RCC 7860 (cell line): ENCODE results near the gene RGSL1.
A peak's percentile ranks its signal among the peaks of the same experiment; 100 is the strongest.
"Not testable (repeated sequence)": the region's sequence is repeated elsewhere in the genome, so short reads cannot be mapped to it uniquely, and the experiment has no call there.

Source experiments
- DNase-seq: peaks from one replicate; pipeline ENCODE4 v3.0.0-alpha.2; 2015; ENCODE audit warnings: low spot score
- FAIRE-seq: peaks from 2 replicates; lab custom pipeline; 2012; peaks lifted over from hg19 to GRCh38; lab: Jason Lieb, UNC

Gene RGSL1

DNA sequence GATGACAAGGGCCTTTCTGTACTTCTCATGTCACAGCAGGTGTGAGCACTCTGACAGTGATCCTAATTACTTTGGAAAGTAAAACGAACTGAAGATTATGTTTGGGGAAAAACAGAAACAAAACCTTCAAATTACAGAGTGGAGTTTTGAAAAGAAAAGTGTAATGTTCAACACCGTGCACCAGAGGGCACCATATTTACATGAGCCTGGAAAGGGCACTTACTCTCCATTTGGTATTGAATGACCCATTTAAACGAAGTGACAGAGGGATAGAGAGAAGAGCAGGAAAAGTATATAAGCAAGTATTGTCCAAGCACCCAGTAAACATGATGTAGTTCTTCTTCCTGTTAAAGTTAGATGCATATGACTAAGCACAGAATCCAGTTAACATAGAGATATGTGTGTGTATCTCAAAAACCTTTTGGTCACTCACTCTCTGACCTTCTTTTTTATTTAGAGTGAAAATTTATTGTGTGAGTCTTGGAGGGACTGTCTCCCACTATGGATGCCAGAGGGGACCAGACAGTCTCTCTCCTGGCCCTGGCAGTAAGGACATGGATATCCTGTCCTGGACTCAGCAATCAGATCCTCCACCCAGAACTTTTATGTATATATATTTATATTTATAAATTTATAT lies 3.8 kb upstream of the RGSL1 start:
- DNase-seq = peak; percentile 35
- peak; percentile 46 for FAIRE-seq

DNA sequence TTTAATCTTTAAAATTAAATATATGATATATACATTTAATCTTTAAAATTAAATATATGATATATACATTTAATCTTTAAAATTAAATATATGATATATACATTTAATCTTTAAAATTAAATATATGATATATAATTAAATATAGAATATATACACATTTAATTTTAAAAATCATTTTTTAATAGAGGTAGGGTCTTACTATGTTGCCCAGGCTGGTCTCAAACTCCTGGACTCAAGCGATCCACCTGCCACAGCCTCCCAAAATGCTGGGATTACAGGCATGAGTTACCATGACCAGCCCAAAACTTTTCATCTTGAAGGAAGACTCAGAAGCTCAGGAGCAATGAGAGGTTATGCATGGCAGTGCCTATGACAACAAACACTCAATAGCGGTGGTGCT lies 2.8 kb upstream of the RGSL1 start:
- not testable (repeated sequence) for DNase-seq, FAIRE-seq

DNA sequence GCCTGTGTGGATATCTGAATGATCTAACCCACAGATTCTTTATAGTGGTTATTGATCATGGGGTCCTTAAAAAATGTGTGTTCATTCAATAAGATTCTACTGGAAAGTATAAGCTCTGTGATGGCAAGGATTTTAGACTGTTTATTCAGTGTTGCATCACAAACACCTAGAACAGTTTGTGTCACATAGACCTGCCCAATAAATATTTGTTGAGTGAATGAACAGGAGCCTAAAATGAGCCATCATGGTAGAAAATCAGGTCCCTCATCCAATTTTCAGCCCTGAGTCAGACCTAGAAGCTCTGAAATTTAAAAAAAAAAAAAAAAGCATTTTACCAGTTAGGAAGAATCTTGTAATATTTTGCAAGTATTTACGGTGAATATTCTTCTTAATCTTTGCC lies 2.3 kb upstream of the RGSL1 start:
- DNase-seq (no peak), FAIRE-seq (no peak)

DNA sequence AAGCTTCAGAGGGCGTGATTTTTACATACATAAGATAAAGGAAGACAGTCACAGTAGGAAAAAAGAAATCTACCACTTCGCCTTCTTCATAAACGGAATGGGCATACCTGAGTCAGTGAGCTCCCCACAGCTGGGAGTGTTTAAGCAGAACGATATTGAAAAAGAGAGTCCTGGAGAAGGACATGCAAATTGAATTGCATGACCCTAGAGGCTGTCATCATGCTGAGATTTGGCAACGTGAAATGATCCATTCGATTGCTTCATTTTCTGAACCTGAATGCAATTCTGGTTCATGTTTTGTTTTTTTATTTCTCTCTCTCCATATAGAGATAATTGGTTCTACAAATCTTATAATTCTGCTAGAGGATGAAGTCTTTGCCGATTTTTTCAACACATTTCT lies 3.7 kb downstream of the RGSL1 start:
- no peak for FAIRE-seq
- no peak for DNase-seq

DNA sequence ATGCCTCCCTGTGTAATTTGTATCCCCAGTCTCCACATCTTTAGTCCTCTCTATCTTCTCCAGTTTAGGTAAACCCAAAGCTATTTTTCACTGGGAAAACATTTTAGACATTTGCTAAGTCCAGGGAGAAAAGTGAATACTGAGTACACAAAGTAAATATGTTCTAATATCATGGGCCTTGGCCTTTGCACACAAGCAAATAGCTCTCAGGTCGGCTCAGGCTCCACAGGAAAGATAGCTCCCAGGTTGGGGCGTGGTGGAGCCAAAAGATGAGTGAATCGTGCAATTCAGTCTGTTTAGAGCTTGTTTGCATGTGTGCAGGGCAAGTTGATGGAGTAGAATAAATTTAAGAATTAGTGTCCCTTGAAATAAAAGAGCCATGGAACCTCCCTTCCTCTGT lies 7.9 kb downstream of the RGSL1 start:
- no peak for FAIRE-seq

DNA sequence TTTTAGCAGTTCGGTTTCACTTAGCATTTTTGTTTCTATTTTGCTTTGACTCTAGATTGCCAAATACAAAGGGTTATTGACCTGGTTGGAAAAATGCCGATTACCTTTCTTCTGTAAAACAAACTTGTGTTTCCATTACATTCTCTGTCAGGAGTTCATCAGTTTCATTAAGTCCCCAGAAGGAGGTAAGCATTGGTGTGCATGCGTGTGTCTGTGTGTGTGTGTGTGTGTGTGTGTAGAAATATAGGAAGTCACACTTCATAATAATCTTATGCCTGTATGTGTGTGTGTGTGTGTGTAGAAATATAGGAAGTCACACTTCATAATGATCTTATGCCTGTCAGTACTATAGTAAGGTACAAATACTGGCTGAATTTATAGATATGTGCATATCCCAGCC lies 10.0 kb downstream of the RGSL1 start:
- no peak for FAIRE-seq
- no peak for DNase-seq

More for the DNA sequence above, 7.9 kb downstream of the RGSL1 start:
- no peak for DNase-seq

DNA sequence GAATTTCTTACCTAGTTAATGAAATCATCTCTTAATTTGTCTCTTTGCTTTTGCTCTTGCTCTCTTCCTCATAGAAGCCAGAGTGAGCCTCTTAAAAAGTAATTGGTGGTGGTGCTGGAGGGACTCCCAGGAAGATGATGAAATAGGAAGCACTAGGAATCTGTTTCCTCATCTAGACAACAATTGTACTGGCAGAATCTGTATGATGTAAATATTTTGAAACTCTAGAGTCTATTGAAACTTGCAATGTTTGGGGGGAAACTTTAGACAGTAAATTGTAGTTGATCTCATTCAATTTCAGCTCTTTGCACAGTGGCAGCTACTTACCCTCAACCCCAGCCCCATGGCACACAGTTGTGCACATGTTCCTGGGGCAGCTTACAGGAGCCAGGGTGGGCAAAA lies 10.6 kb downstream of the RGSL1 start:
- FAIRE-seq (no peak), DNase-seq (no peak)

DNA sequence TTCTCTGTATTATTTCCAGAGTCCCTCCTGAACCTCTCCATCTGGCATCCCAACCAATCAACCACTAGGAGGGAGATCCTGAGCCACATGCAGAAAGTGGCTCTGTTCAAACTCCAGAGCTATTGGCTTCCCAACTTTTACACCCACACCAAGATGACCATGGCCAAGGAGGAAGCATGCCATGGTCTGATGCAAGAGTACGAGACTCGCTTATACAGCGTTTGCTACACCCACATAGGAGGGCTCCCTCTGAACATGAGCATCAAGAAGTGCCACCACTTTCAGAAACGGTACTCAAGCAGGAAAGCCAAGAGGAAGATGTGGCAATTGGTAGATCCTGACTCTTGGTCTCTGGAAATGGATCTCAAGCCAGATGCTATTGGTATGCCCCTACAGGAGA lies 23.6 kb downstream of the RGSL1 start:
- no peak for DNase-seq
- no peak for FAIRE-seq

DNA sequence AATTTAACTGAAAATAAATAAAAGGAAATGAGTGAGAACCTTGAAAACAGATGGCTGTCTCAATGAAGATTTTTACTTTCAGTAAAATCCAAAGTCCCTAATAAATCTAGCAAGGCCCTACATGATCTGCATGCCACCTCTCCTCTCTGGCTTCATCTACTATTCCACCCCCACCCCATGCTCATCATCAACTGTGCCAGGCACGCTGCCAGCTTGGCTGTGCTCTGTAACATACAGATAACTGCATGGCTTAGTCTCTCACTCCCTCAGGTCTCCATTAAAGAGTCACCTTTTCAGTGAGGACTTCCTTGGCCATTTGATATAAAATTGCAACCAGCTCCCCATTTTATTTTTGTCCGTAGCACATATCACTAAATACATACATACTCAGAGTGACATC lies 26.7 kb downstream of the RGSL1 start:
- FAIRE-seq (no peak), DNase-seq (no peak)

DNA sequence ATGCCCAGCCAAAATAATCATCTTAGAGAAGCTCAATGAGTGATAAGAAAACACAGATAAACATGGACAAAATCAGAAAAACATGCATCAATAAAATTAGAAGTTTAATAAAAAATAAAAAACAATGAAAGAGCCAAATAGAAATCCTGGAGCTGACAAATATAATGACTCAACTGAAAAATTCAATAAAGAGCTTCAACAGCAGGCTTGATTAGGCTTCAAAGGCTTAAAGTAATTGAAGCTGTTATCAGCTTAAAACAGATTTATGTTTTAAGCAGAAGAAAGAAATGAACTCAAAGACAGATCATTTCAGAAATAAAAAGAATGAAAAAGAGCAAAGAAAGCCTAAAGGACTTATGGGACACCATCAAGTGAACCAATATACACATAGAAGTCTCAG lies 28.3 kb downstream of the RGSL1 start:
- FAIRE-seq (no peak), DNase-seq (no peak)

DNA sequence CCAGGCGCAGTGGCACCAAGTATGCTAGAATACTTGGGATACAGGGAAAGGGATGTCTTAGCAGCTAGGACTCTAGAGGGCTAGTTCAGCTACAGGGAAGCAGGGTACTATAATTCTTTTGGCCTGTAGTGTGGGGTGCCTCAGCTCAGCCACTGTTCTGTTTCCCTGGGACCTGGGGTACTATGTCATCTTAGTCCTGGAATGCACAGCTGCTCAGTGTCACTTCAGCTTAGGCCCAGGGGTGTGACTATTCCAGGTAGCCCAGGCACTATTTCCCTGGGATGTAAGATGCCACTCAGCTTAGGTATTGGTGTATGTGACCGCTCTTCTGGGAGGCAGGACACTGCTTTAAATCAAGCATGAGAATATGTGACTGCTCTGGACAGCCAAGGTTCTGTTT lies 34.1 kb downstream of the RGSL1 start:
- DNase-seq = no peak
- FAIRE-seq = no peak

DNA sequence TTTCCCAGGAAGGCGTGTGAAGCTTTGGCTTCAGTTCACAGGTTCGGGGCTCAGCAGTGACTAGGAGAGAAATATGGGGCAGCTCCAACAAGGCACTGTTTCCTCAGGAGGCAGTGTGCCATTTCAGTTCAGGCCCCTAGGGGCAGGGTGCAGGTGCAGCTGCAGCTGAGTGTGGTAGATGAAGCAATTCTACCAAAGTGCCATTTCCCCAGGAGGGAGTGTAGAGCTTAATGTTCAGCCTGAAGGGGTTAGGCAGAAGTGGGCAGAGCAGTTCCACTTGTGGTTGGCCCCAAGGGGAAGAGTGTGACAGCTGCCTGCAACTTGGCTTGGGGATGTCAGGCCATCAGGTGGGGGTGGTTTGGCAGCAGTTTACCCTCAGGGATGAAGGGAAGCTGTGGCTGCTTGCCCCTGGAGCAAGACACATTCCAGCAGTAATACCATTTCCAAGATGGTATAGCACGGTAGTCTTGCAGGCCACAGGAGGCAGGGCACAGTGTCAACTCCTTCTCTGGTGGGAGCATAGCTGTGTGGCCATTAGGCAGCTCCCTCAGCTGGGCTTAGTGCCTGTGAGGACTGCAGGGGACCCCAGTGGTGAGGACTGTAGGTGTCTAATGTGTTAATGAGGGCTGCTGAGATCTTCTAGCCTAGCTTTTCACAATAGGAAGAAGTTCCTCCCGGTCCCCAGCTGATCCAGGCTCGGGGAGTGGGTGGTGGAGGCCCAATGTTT lies 34.7 kb downstream of the RGSL1 start:
- FAIRE-seq = no peak
- no peak for DNase-seq

DNA sequence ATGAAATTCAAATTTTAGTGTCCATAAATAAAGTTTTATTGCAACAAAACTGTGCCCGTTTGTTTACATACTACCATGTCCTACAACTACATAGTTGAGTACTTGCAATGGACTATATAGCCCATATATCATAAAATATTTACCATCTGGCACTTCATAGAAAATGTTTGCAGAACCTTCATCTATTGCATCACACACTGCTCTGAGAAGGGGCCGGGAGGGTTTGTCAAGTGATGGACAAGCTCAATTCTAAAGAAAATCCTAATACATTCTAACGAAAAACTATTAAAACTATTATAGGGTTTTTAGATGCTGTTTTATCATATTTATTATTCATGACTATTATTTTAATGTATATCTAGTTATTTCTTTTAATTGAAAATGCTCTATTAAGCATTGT lies 35.9 kb downstream of the RGSL1 start:
- FAIRE-seq = no peak

DNA sequence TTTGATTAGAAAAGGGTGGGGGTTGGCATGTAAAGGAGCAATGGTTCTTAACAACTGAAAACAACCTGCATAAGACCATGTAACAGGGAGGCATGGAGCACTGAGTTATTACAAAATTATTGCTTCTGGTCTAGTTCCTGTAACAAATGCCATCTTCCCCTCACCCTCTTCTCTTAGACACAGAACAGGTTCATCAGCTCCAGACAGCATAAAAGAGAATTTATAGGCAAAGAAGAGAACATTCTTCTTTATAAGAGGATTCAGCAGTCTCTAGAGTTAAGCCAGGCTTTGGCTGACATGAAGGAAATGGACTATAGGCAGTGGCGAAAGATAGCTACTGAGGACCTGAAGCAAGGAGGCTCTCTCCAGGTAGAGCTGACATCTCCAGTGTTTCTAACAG lies 38.9 kb downstream of the RGSL1 start:
- DNase-seq (no peak), FAIRE-seq (no peak)

More for the DNA sequence above, 35.9 kb downstream of the RGSL1 start:
- DNase-seq = no peak

DNA sequence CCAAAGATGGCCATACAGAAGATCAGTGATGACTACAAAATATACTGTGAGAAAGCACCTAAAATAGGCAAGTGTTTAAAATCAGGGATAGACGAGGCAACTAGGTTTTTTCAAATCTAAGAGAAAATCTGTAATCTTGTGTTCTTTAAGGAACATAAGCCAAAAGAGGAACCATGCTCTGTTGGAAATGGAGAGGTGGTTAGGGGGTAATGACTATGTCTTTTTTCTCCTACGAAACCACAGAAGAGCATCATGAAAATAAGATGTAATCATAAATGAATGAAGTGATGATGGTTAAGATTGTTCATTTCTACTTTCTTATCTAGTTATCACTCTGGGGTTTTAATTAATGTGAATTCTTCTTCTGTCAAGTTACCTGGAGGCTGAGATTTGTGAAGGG lies 43.1 kb downstream of the RGSL1 start:
- no peak for FAIRE-seq
- DNase-seq = no peak

DNA sequence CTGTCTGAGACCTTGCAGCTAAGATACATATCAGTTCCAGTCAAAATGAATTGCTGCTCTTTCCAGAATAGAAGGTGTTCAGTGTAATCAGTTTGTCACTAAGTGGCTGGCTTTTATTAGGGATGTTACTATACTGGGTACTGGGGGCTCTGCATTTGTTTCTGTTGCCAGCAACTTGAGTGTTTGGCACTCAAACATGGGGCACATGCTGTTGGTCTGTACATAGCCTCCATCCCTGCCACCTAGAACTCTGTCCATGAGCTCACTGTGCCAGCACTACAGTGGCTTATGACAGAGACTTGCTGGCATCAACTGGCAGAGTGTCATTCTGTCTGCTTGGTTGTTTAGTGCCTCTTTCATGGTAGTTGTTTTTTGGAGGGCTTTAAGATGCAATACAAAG lies 45.1 kb downstream of the RGSL1 start:
- no peak for FAIRE-seq
- DNase-seq = no peak

DNA sequence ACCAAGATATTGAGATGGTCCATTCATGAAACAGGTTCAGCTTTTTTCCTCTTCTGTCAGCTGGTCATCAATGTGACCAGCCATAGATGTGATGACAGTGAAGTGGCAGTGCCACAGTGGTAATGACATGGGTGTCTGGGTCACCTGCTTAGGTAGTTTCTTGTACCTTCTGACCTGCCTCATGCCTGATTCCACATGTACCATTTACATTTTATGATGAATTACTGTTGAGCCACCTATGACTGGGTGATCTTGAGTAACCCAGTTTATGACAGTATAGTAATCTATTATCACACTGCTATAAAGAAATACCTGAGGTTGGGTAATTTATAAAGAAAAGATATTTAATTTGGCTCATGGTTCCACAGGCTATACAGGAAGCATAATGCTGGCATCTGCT lies 45.7 kb downstream of the RGSL1 start:
- DNase-seq (no peak), FAIRE-seq (no peak)

DNA sequence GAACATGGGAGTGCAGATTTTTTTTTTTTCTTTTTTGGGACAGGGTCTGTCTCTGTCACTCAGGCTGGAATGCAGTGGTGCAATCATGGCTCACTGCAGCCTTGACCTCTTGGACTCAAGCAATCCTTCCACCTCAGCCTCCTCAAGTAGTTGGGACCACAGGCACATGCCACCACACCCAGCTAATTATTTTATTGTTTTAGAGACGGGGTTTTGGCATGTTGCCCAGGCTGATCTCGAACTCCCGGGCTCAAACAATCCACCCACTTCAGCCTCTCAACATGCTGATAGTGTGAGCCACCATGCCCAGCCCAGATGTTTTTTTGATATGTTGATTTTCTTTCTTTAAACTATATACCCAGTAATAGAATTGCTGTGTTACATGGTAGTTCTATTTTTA lies 57.7 kb downstream of the RGSL1 start:
- FAIRE-seq (no peak), DNase-seq (no peak)

DNA sequence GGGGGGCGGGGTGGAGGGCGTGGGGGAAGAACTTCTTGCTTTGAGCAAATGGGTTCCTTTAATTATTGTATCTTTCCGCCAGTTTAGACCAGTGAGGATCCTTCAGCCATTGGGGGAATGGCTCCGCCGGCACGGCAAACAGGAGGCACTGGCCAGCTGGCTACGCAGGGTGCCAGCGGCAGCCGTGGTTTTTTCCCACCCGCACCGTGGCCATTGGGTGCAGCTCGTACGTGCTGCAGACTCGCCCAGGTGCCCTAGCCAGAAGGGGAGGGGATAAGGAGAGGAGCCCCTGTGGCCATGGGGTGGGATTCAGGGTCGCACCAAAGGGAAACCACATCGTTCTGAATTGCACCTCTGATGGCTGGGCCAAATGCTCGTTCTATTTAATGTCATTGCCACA lies 65.6 kb downstream of the RGSL1 start:
- DNase-seq (no peak), FAIRE-seq (no peak)

DNA sequence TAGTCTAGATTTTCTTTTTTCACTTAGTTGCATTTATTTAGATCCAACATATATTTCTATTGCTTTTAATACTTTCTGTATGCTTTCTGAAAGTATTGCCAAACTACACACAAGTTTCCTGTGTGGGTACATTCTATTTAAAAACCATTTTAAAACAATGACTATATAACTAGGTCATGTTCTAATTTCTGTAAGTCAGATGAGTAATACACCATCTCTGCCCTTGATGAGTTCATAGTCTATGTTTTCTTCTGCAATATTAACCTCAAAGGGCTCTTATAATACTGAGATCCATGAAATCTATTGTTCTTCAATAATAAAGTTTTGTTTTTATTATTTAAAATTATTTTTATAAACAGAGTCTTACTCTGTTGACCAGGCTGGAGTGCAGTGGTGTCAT lies 70.8 kb downstream of the RGSL1 start:
- FAIRE-seq (no peak), DNase-seq (no peak)

DNA sequence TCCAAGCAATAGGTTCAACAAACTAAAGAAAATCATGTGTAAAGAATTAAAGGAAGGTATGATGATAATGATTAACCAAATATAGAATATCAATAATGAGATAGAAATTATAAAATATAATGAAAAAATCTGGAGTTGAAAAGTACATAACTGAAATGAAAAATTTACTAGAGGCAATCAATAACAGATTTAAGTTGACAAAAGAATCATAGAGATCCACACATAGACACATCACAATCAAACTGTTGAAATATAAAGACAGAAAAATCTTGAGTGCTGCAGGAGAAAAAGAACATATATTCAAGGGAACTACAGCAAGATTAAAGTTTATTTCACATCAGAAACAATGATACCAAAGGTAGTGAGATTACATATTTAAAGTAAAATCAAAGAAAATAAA lies 75.4 kb downstream of the RGSL1 start:
- DNase-seq (no peak), FAIRE-seq (no peak)

DNA sequence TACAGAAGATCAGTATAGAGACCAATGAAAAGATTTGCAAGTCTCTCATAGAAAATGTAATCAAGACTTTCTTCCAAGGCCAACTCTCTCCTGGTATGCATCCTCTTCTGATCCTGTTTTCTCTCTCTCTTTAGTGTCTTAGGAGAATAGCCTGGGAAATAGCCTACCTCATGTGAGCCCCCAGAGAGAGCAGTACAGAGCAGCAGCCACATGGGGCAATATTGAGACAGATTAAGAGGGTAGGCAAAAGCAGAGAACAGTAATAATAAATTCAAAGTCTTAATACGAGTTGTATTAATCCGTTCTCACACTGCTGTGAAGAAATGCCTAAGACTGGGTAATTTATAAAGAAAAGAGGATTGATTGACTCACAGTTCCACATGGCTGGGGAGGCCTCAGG lies 77.7 kb downstream of the RGSL1 start:
- DNase-seq (no peak), FAIRE-seq (no peak)

DNA sequence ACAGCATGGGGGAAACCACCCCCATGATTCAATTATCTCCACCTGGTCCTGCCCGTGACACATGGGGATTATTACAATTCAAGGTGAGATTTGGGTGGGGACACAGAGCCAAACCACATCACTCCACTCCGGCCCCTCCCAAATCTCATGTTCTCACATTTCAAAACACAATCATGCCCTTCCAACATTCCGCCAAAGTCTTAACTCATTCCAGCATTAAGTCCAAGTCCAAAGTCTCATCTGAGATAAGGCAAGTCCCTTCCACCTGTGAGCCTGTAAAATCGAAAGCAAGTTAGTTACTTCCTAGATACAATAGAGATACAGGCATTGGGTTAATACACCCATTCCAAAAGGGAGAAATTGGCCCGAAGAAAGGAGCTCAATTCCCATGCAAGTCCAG lies 78.3 kb downstream of the RGSL1 start:
- FAIRE-seq = not testable (repeated sequence)

More for the DNA sequence above, 78.3 kb downstream of the RGSL1 start:
- DNase-seq = not testable (repeated sequence)
